Thyroid gland (tissue), 4 donors: Measurements from ENCODE around the gene LRRFIP1.

Experiments used
- CTCF ChIP-seq, 6 experiments: fragments of 200-600 bp in 3 of 6; fragments of 450-650 bp in 3 of 6; sonication (generic) in 3 of 6; IDR thresholded peaks; one replicate each; pipeline ENCODE4 v1.5.1; 2016 to 2019; ENCODE audit warnings: antibody characterized with exemption in 6 of 6, mild to moderate bottlenecking in 2 of 6, inconsistent platforms in 1 of 6, moderate library complexity in 1 of 6
- POLR2A ChIP-seq, 2 donors: fragments of 450-650 bp; IDR thresholded peaks; one replicate each; pipeline ENCODE4 v1.6.1; 2017; ENCODE audit warnings: antibody characterized with exemption in 2 of 2, mild to moderate bottlenecking in 2 of 2, moderate library complexity in 1 of 2

- TF ChIP-seq CTCF (IDR thresholded peaks at IDR 0.05) (no peak), POLR2A (IDR thresholded peaks at IDR 0.05) (no peak)
Observed at GRCh38 chr2:237680702-237681478, 53.5 kb downstream of the LRRFIP1 start.
